GM18868 (cell line): ENCODE results near the gene UBTF.

Source experiments
- ATAC-seq: cut with Tn5 transposase; IDR thresholded peaks from one replicate; pipeline ENCODE4 v1.9.1; 2021; ENCODE audit warnings: mild to moderate bottlenecking, moderate library complexity; ENCODE audit not compliant: unreplicated experiment

The UBTF gene

GRCh38 chr17:44198721-44199552 lies 20.5 kb downstream of the UBTF start:
- peak; percentile 15 for ATAC-seq

GRCh38 chr17:44197980-44198720 lies 21.3 kb downstream of the UBTF start:
- ATAC-seq: no peak

GRCh38 chr17:44197107-44197506 lies 22.4 kb downstream of the UBTF start:
- no peak for ATAC-seq

GRCh38 chr17:44193326-44194084 lies 26.0 kb downstream of the UBTF start:
- ATAC-seq: no peak

GRCh38 chr17:44192750-44193149 lies 26.7 kb downstream of the UBTF start:
- no peak for ATAC-seq

- no peak for ATAC-seq
These were observed 27.5 kb downstream of the UBTF start for GRCh38 chr17:44191941-44192496.

GRCh38 chr17:44191369-44191768 lies 28.1 kb downstream of the UBTF start:
- no peak for ATAC-seq

GRCh38 chr17:44190481-44190880 lies 29.0 kb downstream of the UBTF start:
- no peak for ATAC-seq

GRCh38 chr17:44188576-44189403 lies 30.7 kb downstream of the UBTF start:
- ATAC-seq: no peak

GRCh38 chr17:44187131-44187899 lies 32.2 kb downstream of the UBTF start:
- peak; percentile 49 for ATAC-seq

- peak; percentile 85 for ATAC-seq
These were observed 33.0 kb downstream of the UBTF start, which contains the start of gene TMUB2 for GRCh38 chr17:44186307-44187130. Gene TMUB2, plus strand, starts transcription at chr17:44186972. Its CDS starts 737 bp downstream, at chr17:44187709.

GRCh38 chr17:44184212-44184810 lies 35.2 kb downstream of the UBTF start:
- ATAC-seq: no peak

- ATAC-seq: no peak
These were observed 36.5 kb downstream of the UBTF start for GRCh38 chr17:44183024-44183423.

- no peak for ATAC-seq
These were observed 41.3 kb downstream of the UBTF start for GRCh38 chr17:44178133-44178532.

- ATAC-seq: no peak
These were observed 41.8 kb downstream of the UBTF start for GRCh38 chr17:44177640-44178039.

GRCh38 chr17:44176671-44177501 lies 42.6 kb downstream of the UBTF start:
- no peak for ATAC-seq

GRCh38 chr17:44176257-44176656 lies 43.2 kb downstream of the UBTF start:
- no peak for ATAC-seq
